ENCODE data around the gene ATF6.

DNA sequence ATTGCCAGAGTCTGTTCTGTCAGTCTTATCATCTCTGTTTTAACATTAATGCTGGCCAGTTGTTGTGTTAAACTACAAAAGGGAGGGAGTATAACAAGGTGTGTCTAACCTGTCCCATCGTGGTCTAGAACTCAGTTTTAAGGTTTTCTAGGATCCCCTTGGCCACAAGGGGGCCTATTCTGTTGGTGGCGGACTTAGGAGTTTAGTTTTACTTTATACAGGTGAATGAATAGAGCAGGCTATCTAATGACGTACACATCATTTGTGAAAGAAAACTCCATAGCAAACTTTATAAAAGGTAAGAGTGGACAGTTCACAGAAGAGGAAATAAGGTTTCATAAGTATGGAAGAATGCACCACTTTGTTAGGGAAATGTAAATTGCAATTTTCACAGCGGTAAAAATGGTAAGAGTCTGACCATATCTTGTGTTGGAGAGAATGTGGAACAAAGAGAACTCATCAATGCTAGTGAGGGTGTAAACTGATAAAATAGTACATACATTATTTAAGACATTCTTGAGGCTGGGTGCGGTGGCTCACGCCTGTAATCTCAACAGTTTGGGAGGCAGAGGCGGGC, 2.5 kb upstream of the ATF6 start:
- TF ChIP-seq EZH2 (IDR thresholded peaks at IDR 0.05; ENCODE audit: borderline replicate concordance, low read depth, low read length, severe bottlenecking) (no peak), POLR2AphosphoS5 (IDR thresholded peaks at IDR 0.05; ENCODE audit: insufficient read depth, low read depth, low read length) (no peak), MYC (IDR thresholded peaks at IDR 0.05; ENCODE audit: low read depth, low read length) (no peak), GATA2 (IDR thresholded peaks at IDR 0.05; ENCODE audit: insufficient read depth, insufficient read length, low read depth, low read length) (no peak)
- TF ChIP-seq, protein P1, sequence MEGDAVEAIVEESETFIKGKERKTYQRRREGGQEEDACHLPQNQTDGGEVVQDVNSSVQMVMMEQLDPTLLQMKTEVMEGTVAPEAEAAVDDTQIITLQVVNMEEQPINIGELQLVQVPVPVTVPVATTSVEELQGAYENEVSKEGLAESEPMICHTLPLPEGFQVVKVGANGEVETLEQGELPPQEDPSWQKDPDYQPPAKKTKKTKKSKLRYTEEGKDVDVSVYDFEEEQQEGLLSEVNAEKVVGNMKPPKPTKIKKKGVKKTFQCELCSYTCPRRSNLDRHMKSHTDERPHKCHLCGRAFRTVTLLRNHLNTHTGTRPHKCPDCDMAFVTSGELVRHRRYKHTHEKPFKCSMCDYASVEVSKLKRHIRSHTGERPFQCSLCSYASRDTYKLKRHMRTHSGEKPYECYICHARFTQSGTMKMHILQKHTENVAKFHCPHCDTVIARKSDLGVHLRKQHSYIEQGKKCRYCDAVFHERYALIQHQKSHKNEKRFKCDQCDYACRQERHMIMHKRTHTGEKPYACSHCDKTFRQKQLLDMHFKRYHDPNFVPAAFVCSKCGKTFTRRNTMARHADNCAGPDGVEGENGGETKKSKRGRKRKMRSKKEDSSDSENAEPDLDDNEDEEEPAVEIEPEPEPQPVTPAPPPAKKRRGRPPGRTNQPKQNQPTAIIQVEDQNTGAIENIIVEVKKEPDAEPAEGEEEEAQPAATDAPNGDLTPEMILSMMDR (IDR thresholded peaks at IDR 0.05; ENCODE audit: extremely low read depth in 1 of 2, insufficient read depth in 1 of 2, low read depth in 1 of 2, low read length in 2 of 2), result peak; percentile 44 to 48
- TF ChIP-seq, protein P2, sequence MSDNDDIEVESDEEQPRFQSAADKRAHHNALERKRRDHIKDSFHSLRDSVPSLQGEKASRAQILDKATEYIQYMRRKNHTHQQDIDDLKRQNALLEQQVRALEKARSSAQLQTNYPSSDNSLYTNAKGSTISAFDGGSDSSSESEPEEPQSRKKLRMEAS (IDR thresholded peaks at IDR 0.05; ENCODE audit: insufficient read depth, insufficient read length), result no peak

All from endothelial cell of umbilical vein (primary cell).